Heart left ventricle (tissue), 13 donors: ENCODE measurements around the gene NPHP1.

Experiments
- POLR2A ChIP-seq, 2 donors: fragments of 450-650 bp; IDR thresholded peaks; one replicate each; pipeline ENCODE4 v1.6.1; 2017; ENCODE audit warnings: antibody characterized with exemption in 2 of 2, mild to moderate bottlenecking in 2 of 2, moderate library complexity in 2 of 2
- TF ChIP-seq, protein P1 (sequence below), 12 donors: fragments of 200-600 bp; sonication (generic) in 4 of 12; IDR thresholded peaks; one replicate each; pipeline versions ENCODE4 v1.5.0 to v1.8.0; 2018 to 2022; ENCODE audit warnings: antibody characterized with exemption in 12 of 12, mild to moderate bottlenecking in 5 of 12
- donor health status: ischemic (EF 13 %, LVEDD 7.1; RV severe dilation, severe dysfunction).
- donor health status: DM: no; HTN: yes; CAD: no.
- donor health status: DM: no; HTN: no; CAD: no.
- donor health status: ischemic (EF 25% LVEDD 6.9; RV normal size, moderate dysfunction).
- donor health status: ischemic (EF 25% LVEDD 5.7; RV mildly dilated, moderate dysfunction).
- donor health status: ischemic (EF 35%, LVEDD 5.7; RV mildly dilated, moderate dysfunction).
- donor health status: nonischemic (EF 11% LVEDD 7.7; RV severe dilation, severe dysfunction).
- donor health status: DM: yes; HTN: yes; CAD: no.
- donor health status: PGD.
- donor health status: ischemic (EF 29% LVEDD 5.4; RV normal size, mild dysfunction).
- donor health status: nonischemic (EF 23%, LVEDD 6.1; RV moderate dilation, normal function).

DNA sequence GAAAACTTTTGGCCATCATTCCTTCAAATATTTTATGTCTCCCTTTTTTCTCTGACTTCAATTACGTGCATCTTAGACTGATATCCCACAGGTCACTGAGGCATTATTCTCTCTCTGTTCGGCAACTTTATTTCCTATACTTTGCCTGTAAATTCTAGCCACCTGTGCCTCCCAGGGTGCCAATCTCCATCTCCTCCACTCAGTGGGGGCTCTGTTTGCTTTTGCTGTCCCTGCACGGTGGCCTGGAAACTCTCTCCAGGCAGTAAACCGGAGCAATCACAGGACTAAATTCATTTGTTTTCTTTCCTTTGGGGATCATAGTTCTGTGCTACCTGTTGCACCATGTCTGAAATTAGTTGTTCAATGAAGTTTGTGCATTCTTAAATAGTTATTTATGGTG lies 17.1 kb upstream of the NPHP1 start:
- TF ChIP-seq POLR2A (IDR thresholded peaks at IDR 0.05), result no peak
- TF ChIP-seq, protein P1, sequence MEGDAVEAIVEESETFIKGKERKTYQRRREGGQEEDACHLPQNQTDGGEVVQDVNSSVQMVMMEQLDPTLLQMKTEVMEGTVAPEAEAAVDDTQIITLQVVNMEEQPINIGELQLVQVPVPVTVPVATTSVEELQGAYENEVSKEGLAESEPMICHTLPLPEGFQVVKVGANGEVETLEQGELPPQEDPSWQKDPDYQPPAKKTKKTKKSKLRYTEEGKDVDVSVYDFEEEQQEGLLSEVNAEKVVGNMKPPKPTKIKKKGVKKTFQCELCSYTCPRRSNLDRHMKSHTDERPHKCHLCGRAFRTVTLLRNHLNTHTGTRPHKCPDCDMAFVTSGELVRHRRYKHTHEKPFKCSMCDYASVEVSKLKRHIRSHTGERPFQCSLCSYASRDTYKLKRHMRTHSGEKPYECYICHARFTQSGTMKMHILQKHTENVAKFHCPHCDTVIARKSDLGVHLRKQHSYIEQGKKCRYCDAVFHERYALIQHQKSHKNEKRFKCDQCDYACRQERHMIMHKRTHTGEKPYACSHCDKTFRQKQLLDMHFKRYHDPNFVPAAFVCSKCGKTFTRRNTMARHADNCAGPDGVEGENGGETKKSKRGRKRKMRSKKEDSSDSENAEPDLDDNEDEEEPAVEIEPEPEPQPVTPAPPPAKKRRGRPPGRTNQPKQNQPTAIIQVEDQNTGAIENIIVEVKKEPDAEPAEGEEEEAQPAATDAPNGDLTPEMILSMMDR (IDR thresholded peaks at IDR 0.05), result no peak
